HG03135 (cell line): Measurements from ENCODE around the gene STPG3.
"Not testable (repeated sequence)": the region's sequence is repeated elsewhere in the genome, so short reads cannot be mapped to it uniquely, and the experiment has no call there.

ENCODE experiments used
- ATAC-seq: cut with Tn5 transposase; IDR thresholded peaks from one replicate; pipeline ENCODE4 v1.9.1; 2021; ENCODE audit warnings: mild to moderate bottlenecking, moderate library complexity; ENCODE audit not compliant: unreplicated experiment

STPG3 gene

GRCh38 chr9:137232510-137232909 lies 18.6 kb upstream of the STPG3 start:
- no peak for ATAC-seq

- no peak for ATAC-seq
Observed at GRCh38 chr9:137233143-137233980, 17.7 kb upstream of the STPG3 start.

- no peak for ATAC-seq
Observed at GRCh38 chr9:137234055-137234697, 16.9 kb upstream of the STPG3 start.

- no peak for ATAC-seq
Observed at GRCh38 chr9:137234758-137235423, 16.2 kb upstream of the STPG3 start.

DNA sequence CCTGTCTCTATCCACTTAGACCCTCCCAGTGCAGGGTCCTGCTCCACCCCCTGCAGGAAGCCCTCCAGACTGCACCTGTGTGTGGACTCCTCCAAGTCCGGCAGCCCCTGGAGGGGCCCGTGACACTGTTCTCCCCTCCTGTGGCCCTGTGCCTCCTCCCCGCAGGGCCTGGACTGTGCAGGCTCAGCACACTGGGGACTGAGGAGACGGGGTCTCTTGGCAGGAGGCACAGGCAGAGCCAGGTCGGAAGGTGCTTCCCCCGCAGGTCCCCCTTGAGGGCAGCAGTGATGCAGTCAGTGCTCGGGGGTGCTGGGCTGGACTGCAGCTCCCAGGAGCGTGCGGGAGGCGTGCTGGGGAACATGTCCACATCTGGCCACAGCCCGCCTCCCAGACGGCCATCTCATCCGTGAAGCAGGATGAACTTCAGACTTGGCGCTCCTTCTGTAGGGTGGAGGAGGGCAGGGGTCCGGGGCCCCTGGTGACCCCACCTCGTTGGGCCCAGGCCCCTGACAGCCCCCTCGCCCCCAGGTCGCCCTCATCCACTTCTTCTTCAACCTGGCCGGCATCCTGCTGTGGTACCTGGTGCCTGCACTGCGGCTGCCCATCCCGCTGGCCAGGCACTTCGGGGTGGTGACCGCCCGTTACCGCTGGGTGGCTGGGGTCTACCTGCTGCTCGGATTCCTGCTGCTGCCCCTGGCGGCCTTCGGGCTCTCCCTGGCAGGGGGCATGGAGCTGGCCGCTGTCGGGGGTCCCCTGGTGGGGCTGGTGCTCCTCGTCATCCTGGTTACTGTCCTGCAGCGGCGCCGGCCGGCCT lies 15.5 kb upstream of the STPG3 start:
- no peak for ATAC-seq

GRCh38 chr9:137236238-137236935 lies 14.7 kb upstream of the STPG3 start:
- peak; percentile 19 for ATAC-seq

DNA sequence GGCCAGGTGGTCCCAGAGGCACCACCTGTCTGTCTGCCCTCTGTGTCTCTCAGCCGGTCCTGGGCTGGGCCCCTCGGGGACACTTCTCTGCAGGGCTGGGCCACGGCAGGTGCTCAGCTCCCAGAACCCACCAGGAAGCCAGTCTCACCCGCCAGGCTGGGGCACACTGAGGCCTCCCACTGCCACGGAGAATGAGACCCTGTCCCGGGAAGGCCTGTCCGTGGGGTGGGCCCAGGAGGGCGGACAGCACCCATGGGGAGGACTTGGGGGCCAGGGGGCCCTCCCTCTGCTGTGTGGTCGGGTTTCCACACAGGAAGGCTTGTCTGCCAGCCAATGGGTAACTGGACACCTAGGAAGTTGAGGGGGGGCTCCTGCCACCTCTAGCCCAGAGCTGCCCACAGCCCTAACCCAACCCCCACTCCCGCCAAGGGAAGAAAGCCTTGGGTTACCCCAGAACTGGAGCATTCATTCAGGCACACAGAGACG lies 14.1 kb upstream of the STPG3 start:
- no peak for ATAC-seq

DNA sequence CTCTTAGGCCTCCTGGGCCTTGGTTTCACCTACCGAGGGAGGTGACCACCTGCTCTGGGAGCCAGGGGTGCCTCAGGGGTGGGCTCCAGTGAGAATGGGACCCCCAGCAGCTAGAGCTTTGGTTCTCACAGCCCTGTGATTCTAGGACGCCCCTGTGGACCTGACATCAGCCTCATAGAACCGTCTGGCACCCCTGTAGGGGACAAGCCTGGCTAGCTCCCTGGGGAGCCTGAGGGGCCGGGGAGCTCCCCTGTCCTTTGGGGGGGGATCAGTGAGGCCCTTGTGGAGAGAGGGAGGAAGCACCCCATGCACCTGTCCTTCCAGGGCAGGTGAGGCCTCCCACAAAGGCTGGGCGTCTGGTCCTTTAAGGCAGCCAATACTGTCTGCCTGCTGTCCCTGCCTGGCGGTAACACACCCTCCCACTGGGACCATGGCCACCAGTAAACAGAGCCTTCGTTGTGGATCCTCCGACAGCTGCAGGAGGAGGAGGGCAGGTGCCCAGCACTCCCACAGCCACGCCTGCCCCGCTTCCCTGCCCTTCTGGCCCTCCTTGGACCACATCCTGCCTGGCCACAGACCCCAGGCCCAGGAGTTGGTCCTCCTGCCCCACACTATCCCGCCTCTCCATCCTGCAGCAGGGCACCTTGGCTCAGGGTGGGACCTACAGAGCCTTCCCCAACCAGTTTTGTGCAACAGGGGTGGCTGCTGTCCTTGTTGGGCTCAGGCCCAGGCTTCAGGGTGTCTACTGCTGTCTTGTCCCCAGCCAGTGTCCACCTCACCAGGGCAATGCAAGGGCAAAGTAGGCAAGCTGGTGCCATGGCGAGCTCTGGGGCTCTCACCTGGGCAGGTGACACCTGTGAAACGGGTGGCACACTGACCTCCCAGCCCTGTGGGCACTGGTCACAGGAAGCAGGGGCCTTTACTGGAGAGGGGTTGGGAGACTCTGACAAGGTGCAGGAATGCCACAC lies 13.0 kb upstream of the STPG3 start:
- no peak for ATAC-seq

GRCh38 chr9:137239541-137240200 lies 11.4 kb upstream of the STPG3 start:
- ATAC-seq = not testable (repeated sequence)

GRCh38 chr9:137240318-137240840 lies 10.7 kb upstream of the STPG3 start:
- peak; percentile 29 for ATAC-seq

DNA sequence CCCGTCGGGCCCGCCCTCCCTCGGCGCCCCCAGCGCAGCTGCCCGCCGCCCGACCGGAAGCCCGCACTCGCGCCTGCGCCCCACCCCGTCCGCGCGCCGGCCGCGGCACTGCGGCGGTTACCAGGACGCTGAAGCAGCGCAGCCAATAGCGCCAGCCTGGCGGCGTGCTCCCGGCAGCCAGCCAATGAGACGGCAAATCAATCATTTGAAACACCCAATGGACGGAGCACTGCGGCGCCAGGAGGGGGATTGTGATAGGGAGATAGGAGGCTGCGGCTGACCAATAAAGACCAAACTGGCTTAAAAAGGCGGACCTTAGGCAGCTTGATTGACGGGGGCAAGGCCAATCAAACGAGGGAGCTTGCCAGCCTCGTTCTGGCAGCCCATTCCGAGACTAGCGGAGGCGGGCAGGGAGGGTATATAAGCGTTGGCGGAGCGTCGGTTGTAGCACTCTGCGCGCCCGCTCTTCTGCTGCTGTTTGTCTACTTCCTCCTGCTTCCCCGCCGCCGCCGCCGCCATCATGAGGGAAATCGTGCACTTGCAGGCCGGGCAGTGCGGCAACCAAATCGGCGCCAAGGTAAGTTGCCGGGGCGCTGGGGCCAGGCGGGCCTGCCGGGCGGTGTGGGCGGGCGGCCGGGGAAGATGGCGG lies 10.1 kb upstream of the STPG3 start, which contains the start of gene TUBB4B:
Gene TUBB4B, plus strand, starts transcription at position 447 of the 649 bp plus-strand sequence. Its CDS starts 74 bp downstream, at position 521.
- ATAC-seq = peak; percentile 75

DNA sequence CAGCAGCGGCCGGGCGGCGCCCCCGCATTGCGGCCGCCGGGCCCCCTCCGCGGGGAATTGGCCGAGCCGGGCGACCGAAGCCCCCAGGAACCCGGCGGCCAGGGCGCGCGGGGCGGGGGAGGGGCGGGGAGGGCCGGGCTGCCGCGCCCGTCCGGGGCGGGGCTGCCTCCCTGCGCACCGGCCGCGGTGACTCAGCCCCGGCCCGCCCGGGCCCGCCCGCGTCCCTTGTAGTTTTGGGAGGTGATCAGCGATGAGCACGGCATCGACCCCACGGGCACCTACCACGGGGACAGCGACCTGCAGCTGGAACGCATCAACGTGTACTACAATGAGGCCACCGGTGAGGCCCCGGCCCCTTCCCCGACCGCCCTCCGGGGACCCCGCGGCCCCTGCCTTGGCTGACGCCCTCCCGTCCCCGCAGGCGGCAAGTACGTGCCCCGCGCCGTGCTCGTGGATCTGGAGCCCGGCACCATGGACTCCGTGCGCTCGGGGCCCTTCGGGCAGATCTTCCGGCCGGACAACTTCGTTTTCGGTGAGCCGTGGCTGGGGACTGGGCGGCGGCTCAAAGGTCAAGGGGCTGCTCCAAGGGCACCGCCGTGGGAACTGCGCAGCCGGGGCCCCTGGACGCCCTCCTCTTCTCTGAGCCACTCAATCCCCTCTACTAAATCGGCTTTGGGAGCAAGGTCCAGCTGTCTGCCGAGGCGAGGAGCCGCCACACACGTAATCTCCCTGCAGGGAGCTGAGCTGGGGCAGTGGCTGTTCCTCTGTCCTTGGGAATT lies 9.4 kb upstream of the STPG3 start:
- ATAC-seq = no peak

GRCh38 chr9:137242269-137243203 lies 8.6 kb upstream of the STPG3 start:
- no peak for ATAC-seq

DNA sequence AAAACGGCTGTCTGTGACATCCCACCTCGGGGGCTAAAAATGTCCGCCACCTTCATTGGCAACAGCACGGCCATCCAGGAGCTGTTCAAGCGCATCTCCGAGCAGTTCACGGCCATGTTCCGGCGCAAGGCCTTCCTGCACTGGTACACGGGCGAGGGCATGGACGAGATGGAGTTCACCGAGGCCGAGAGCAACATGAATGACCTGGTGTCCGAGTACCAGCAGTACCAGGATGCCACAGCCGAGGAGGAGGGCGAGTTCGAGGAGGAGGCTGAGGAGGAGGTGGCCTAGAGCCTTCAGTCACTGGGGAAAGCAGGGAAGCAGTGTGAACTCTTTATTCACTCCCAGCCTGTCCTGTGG lies 7.8 kb upstream of the STPG3 start:
- ATAC-seq = not testable (repeated sequence)

DNA sequence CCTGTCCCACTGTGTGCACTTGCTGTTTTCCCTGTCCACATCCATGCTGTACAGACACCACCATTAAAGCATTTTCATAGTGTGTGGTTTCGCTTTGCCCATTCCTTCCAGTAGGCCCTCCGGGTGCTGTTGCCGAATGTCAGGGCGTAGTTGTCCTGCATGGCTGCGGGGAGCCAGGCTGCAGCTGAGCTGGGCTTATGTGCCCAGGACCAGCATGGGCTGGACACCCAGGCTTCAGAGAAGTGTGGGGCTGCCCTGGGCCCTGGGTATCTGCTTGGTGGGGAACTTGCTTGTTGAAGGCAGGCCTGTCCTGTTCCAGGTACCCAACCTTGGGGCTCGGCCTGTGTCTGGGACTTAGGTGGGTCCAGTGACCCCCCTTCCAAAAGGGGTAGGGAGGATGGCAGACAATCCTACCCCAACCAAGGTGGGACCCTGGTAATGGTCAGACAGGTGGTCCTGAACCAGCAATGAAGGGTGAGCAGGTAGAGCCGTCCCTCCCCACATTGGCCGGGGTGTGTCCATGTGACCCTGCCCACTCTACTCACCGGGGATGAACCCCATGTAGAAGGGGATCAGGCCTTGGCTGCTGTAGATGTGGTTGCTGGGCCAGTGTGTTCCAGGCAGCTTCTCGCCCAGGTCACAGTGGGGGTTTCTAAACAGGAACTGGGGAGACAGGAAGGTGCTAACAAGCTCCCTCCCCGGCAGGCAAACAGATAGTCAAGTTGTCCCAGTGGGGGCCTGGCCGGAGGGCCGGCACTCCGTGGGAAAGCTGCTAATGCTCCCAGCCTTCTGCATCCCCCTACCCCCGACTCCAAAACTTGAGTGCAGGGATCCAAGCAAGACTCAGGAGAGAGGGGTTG lies 7.2 kb upstream of the STPG3 start:
- ATAC-seq = no peak
